Muscle layer of colon (tissue), 2 donors: ENCODE data around the gene MCUB.

ENCODE experiments used
- H3K27ac ChIP-seq: one replicate; pipeline ENCODE4 v1.7.0; 2013; ENCODE audit warnings: low read depth, mild to moderate bottlenecking, low read length, moderate library complexity
- H3K27me3 ChIP-seq, 2 donors: one replicate each; pipeline ENCODE4 v1.7.0; 2013; ENCODE audit warnings: low read length in 2 of 2, mild to moderate bottlenecking in 2 of 2; ENCODE audit not compliant: insufficient read depth in 2 of 2, control insufficient read depth in 1 of 2
- H3K36me3 ChIP-seq: one replicate; pipeline ENCODE4 v1.7.0; 2013; ENCODE audit warnings: mild to moderate bottlenecking, low read length; ENCODE audit not compliant: insufficient read depth
- H3K4me1 ChIP-seq: one replicate; pipeline ENCODE4 v1.7.0; 2013; ENCODE audit warnings: mild to moderate bottlenecking, low read length; ENCODE audit not compliant: insufficient read depth
- H3K4me3 ChIP-seq, 2 donors: one replicate each; pipeline ENCODE4 v1.7.0; 2013; ENCODE audit warnings: low read length in 2 of 2, low read depth in 1 of 2, mild to moderate bottlenecking in 1 of 2, moderate library complexity in 1 of 2
- H3K9ac ChIP-seq: one replicate; pipeline ENCODE4 v1.7.0; 2013; ENCODE audit warnings: low read length
- H3K9me3 ChIP-seq: one replicate; pipeline ENCODE4 v1.7.0; 2013; ENCODE audit warnings: mild to moderate bottlenecking, low read length
- donor health status: abdominal sarcoma.
- donor health status: Adenocarcinoma of cecum.

MCUB gene

GRCh38 chr4:109735566-109736365 is 175.7 kb downstream of the MCUB start:
- Histone ChIP-seq H3K27me3 (no peaks in the 10 kb centered on the region), H3K36me3 (no peaks in the 10 kb centered on the region), H3K4me3 (no peak overlapping the region), H3K4me1 (no peaks in the 10 kb centered on the region), H3K9me3 (no peaks in the 10 kb centered on the region), H3K27ac (no peak overlapping the region), H3K9ac (no peak overlapping the region)
